OCI-M2 (cell line): ENCODE results near the gene PLPPR3.

Experiments
- DNase-seq: peaks from one replicate; lab custom pipeline; 2025; ENCODE audit not compliant: unreplicated experiment; lab: John Stamatoyannopoulos, UW

The PLPPR3 gene, protein sequence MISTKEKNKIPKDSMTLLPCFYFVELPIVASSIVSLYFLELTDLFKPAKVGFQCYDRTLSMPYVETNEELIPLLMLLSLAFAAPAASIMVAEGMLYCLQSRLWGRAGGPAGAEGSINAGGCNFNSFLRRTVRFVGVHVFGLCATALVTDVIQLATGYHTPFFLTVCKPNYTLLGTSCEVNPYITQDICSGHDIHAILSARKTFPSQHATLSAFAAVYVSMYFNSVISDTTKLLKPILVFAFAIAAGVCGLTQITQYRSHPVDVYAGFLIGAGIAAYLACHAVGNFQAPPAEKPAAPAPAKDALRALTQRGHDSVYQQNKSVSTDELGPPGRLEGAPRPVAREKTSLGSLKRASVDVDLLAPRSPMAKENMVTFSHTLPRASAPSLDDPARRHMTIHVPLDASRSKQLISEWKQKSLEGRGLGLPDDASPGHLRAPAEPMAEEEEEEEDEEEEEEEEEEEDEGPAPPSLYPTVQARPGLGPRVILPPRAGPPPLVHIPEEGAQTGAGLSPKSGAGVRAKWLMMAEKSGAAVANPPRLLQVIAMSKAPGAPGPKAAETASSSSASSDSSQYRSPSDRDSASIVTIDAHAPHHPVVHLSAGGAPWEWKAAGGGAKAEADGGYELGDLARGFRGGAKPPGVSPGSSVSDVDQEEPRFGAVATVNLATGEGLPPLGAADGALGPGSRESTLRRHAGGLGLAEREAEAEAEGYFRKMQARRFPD

DNA sequence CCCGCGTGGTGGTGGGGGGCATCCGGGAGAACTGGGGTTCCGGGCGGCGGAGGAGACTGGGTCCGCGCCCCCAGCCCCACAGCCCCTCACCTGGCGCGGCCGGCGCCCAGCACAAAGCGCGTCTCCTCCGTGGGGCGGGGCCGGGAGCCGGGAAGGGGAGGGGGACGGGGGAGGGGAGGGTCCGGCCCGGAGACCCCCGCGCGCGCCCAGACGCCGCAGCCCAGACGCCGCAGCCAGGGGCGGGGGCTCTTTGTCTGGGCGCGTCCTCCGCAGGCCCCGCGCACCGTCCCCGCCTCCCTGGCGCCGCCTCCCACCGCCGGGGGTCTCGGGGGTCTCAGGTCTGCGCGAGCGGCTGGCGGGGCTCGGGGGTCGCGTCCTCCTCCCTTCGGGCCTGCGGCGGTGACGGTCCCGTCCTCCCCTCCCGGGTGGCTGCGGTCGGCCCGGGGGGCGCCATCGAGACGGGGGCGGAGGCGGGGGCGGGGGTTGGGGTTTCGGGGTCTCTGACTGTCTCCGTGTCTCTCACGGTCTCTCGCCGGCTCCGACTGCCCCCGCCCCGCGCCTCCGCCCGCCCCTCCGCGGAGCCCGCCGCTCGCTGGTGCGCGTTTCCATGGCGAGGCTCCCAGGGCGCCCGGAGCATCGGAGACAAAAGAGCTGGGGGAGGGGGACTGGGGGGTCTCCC lies at the start of gene PLPPR3:
Gene PLPPR3 (minus strand): TSS at position 131 of the 679 bp plus-strand sequence. CDS start 396 bp downstream, outside the sequence.
- no peak for DNase-seq

DNA sequence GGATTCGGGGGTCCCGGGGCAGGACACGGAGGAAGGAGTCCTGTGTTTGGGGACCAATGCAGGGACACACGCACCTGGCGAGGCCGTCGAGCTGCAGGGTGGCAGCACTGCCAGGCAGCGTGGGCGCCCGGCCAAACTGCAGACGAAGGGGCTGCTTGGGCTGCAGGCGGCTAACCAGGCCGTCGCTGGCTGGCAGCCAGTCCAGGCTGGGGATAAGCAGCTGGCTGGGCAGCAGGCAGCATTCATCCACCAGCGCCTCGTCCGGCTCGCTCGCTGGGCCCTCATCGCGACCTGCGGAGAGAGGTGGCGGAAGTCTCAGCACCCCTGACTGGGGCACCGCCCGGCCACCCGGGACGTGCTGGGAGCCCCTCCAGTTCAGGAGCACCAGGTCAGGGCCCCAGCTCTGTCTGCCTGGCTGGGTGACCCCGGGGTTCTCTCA lies 49.2 kb upstream of the PLPPR3 start:
- DNase-seq, result no peak

DNA sequence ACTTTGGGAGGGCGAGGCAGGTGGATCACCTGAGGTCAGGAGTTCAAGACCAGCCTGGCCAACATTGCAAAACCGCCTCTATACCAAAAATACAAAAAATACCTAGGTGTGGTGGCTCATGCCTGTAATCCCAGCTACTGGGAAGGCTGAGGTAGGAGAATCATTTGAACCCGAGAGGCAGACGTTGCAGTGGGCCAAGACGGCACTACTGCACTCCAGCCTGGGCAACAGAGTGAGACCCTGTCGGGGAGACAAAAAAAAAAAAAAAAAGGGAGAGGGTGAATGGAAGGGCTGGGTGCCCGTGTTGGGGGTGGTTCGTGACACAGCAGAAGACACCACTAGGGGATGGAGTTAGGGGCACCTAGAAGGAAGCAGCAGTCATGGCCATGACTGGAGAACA lies 48.6 kb upstream of the PLPPR3 start:
- DNase-seq, result no peak

DNA sequence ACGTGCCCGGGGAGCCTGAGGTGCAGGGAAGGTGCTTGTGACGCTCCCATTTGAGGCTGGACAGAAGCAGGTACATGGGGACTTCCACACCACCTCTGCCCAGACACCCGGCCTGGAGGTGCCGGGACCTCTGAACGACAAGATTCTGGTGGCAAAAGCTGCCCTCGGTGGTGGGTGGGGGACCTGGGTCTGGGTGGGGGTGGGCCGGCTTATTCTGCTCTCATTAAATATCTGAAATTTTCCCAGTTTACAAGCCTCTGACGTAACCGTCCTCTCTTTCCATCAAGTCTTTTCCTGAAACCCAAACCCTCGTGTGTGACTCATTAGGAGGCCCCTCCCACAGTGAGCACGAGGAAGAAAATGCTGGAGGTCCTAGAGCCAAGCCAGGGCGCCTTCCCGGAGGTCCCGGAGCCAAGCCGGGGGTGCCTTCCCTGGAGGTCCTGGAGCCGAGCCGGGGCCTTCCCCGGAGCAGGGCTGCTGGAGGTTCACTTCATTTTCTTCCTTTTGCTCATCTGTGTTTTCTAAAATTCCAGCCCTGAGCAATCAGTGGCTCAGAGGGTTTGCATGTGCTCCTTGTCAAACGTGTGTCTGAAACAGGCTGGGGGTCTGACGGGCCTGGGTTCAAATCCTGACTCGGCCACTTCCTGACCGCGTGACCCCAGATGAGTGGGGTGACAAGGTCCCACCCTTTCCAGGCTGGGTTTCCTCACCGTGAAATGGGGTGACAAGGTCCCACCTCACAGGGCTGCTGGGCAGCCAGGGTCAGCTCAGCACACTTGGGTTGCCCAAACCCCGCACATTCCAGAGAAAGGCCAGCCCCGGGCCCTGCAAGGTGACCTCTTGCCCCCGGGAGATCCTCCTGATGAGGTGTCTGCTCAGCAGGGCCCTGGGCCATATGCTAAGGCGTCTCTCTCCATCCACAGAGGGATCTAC lies 47.8 kb upstream of the PLPPR3 start:
- no peak for DNase-seq

DNA sequence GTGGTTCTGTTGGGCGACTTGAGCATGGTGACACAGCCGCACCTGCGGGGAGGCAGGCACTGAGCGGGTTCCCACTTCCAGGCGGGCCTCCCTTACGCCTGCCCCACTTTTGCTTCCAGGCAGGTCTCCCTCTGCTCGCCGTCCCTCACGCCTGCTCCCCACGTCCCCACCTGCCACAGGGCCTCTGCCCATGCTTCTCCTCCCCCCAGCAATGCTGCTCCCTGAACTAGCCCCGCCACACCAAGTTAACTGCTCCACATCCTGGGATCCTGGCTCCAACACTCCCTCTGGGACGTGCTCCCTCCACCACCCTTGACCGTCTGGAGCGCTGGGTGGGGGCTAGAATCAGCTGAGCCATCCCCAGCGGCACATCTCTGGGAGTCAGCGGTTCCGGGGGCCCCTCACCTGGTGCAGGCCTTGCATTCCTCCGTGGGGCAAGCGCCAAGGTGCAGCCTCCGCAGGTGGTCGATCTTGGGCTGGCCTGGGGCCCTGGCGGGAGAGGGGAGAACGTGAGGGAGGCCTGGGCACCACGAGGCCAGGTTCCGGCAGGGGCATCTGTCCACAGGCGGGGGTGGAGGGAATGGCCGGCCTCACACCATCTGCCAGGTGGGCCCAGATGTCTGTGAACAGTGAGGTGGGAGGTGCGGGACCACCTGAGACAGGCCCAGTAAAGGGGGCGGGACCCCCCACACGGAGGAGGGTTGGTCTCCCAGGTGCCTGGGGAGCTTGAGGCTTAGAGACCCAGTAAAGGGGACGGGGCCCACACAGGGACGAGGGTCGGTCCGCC lies 46.9 kb upstream of the PLPPR3 start:
- no peak for DNase-seq

DNA sequence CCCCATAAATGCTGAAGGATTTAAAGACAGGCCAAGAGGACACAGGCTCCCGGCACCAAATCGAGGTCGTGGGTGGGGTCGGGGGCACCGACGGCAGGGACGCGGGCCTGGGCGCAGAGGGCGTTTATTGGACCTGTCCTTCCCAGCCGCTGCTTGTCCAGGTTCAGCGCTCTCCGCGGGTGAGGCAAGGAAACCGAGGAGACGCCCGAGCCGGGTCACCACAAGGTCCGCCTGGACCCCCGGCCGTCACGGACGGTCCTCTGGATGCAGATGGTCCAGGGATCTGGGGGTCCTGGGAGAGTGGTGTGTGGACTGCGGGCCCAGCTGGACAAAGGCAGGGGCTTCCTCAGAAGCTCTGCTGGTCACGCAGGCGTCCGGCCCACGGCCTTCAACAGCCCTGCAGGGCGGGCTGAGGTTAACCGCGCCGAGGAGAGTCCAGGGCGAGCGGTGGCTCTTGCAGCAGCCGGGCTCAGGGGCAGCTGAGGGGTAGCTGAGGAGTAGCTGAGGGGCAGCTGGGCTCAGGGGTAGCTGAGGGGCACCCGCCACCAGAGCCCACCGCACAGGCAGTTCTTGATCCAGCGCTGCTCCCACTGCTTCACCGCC lies 46.2 kb upstream of the PLPPR3 start:
- no peak for DNase-seq

DNA sequence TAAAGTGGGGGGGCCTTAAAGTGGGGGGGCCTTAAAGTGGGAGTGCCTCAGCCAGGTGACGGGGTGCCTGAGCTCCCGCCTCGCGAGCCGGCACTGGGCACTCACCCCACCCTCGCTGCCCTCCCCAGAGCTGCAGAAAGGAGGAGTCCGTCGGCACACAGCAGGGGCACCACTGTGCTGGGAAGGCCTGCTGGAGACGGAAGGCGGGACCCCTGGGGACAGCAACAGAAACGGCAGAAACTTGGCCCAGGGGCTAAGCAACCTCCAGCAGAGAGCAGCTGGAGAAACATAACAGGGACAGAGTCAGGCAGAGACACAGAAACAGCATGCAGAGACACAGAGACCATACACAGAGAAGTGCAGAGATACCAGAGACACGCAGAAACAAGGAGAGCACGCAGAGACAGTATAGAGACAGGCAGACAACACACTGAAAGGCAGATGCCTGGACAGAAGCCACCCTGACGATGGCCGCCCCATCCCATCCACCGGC lies 45.6 kb upstream of the PLPPR3 start:
- no peak for DNase-seq

DNA sequence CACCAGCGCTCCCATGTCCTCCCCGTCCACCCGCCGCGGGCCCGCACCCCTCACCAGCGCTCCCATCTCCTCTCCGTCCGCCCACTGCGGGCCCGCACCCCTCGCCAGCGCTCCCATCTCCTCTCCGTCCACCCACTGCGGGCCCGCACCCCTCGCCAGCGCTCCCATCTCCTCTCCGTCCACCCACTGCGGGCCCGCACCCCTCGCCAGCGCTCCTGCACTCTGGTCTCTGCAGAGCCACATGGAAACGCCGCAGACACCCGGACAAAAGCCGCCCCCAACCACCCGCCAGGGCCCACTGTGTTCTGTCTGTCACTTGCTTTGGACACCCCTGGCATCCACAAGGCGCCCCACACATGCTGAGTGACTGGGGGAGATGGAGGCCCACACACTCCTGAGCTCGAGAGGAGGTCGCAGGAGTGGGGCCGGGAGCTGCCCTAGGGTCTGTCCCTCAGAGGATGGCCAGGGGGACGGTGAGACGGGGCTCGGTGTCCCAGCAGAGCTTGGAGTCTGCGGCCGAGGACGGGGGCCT lies 45.1 kb upstream of the PLPPR3 start:
- no peak for DNase-seq

DNA sequence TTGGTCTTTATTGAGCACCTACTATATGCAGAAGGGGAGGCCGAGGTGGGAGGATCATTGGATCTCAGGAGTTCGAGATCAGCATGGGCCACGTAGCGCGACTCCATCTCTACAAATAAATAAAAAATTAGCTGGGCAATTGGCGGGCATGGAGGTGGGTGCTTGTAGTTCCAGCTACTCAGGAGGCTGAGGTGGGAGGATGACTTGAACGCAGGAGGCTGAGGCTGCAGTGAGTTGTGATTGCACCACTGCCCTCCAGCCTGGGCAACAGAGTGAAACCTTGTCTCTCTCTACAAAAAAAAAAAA lies 41.5 kb upstream of the PLPPR3 start:
- DNase-seq, result no peak

DNA sequence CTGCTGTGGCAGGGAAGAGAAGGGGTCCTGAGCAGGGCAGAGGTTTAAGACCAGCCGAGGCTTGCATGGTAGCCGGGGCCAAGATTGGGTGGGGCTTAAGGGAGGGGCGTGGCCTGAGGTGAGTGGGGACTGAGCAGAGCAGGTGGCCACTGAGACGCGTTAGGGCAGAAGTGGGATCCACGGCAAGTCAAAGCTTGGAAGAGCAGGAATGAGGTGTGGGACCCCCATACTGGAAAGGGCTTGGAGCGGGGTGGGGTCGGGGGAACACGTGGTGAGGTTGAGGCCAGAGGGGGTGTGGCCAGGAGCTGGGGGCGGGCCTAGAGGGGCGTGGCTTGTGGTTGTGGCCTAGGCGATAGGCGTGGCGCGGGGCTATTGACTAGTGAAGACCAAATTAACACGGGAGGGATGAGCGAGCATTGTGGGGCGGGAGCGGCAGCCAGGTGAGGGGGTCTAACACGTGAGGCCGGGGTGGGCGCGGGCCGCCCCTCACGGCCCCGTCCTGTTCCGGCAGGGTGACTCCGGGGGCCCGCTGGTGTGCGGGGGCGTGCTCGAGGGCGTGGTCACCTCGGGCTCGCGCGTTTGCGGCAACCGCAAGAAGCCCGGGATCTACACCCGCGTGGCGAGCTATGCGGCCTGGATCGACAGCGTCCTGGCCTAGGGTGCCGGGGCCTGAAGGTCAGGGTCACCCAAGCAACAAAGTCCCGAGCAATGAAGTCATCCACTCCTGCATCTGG lies 41.0 kb upstream of the PLPPR3 start:
- DNase-seq, result peak; percentile 70

DNA sequence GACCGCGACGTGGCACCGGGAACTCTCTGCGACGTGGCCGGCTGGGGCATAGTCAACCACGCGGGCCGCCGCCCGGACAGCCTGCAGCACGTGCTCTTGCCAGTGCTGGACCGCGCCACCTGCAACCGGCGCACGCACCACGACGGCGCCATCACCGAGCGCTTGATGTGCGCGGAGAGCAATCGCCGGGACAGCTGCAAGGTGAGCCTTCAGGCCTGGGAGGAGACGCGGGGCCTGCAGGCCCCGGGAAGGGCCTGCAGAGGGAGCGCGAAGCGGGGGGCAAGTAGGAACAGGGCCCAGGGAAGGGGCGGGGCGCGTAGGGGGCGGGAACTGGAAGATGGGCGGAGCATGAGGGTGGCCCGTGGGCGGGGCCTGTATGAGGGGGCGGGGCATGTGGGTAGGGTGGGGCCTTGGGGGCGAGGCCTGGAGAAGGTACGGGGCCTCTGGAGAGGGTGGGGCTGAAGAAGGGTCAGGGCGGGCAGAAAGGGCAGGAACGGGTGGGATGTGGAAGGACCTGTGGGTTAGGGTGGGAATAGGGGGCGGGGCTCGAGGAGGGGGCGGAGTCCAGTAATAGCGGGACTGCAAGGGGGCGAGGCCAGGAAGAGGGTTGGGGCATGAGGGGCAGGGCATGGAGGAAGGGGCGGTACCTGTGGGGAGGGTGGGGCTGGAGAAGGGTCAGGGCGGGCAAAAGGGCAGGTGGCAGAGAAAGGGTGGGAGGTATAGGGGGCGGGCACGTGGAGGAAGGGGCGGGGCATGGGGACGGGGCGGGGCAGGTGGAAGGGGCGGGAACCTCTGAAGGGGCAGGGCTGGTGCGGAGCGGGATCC lies 40.2 kb upstream of the PLPPR3 start:
- DNase-seq, result peak; percentile 45

DNA sequence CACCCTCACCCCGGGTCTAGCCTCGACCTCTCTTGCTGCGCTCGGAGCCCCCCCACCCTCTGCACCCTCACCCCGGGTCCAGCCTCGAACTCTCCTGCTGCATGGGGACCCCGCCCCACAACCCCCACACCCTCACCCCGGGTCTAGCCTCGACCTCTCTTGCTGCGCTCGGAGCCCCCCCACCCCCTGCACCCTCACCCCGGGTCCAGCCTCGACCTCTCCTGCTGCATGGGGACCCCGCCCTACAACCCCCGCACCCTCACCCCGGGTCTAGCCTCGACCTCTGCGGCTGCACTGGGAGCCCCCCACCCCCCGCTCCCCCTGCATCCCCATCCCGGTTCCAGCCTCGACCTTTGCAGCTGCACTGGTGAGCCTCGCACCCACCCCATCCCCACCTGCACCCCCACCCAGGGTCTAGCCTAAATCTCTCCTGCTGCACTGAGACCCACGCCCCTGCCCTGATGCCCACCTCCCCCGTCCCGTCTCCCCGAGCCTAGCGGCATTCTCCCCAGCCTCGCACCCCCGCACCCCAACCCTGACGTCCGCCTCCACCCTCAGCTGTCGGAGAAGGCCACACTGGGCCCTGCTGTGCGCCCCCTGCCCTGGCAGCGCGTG lies 39.5 kb upstream of the PLPPR3 start:
- DNase-seq, result no peak

DNA sequence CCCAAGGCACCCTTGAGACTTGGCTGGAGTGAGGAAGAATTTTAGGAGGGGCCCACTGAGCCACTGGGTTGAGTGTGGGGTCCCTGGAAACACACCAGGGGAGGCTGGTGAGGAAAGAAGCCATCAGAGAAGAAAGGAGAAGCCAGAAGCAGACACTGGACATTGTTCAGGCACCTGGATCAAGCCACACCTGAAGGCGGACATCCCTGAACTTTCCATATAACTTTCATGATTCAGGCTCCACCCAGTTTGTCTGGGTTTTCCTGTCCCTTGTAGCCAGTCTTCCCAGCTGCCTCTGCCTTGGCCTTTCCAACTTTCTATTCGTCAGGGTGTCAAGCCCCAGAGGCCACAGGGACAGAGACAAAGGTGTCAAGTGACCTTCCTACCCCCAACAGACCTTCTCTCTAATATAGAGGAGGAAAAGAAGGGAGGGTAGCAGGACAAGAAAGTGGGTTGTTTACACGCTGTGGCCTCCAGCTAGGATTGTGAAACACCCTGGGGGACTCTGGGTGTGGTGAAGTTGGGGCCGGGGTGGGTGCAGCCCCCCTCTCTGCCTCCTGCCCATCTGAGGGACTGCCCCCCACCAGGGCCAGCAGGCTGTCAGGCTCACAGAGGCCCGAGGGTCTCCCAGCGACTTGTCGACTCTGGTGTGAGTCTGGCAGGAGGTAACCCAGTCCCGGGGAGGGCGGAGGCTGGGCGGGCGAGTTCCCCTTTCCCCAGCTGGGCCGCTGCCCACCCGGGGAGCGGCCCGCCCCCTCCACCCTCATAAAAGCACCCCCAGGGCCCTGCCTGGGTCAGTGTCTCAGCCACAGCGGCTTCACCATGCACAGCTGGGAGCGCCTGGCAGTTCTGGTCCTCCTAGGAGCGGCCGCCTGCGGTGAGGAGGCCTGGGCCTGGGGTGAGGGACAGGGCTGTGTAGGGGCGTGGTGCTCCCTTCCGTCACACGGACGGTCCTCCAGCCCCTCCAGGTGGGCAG lies 37.4 kb upstream of the PLPPR3 start, which contains the start of gene CFD:
Gene CFD (plus strand): TSS at position 797 of the 976 bp plus-strand sequence. CDS start 26 bp downstream, at position 823.
- no peak for DNase-seq

DNA sequence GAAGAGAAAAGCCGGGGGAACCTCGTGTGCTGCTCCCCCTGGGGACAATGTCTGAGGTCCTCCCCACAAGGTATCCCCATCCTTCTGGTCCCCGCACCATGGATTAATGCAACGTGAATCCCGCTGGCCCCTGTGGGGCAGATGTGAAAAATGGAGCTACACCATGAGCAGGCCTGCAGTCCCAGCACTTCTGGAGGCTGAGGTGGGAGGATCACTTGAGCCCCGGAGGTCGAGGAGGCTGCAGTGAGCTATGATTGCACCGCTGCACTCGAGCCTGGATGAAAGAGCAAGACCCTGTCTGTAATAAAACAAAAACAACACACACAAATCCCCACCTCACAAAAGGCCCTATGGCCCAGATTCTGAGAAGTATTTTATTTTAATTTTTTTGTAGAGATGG lies 36.5 kb upstream of the PLPPR3 start:
- no peak for DNase-seq

DNA sequence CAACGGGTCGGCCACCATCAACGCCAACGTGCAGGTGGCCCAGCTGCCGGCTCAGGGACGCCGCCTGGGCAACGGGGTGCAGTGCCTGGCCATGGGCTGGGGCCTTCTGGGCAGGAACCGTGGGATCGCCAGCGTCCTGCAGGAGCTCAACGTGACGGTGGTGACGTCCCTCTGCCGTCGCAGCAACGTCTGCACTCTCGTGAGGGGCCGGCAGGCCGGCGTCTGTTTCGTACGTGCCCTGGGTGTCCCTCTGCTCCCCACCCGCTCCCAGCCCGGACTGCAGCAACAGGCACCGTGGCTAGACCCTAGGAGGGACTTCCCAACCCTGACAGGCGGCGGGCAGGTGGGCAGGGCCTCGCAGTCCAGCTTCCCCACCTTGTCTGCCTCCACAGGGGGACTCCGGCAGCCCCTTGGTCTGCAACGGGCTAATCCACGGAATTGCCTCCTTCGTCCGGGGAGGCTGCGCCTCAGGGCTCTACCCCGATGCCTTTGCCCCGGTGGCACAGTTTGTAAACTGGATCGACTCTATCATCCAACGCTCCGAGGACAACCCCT lies 33.9 kb upstream of the PLPPR3 start:
- DNase-seq, result no peak

DNA sequence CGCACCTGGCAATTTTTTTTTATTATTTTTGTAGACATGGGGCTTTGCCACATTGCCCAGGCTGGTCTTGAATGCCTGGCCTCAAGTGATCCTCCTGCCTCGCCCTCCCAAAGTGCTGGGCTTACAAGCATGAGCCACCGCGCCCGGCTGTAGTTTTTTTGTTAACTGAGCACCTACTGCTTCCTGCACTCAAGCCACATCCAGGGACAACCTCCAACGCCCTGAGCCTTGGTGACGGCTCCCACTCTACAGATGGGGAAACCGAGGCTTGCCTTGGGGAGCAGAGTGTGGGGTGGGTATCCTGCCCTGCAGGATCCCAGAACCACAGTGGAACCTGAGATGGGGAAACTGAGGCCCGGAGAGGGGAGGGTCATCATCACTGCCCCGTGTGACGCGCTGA lies 33.4 kb upstream of the PLPPR3 start:
- no peak for DNase-seq
